Esophagus mucosa (tissue), 1 donor: ENCODE measurements around the gene ERCC2. TPM values are rescaled to one million over a fixed set of nuclear protein-coding genes. Genes with fewer than 3 reads are reported as not detected.
"Not testable (repeated sequence)": the region's sequence is repeated elsewhere in the genome, so short reads cannot be mapped to it uniquely, and the experiment has no call there.

Experiments
- ATAC-seq: fragments of 200-7000 bp; cut with Tn5 transposase; one replicate; pipeline ENCODE4 v1.9.1; 2020
- total RNA-seq: library from RNA; stranded (reverse); gene quantifications from one replicate; pipeline ENCODE4 v1.2.4, GENCODE V29; 2023
- donor health status: DM: yes; HTN: yes; CAD: no.

The ERCC2 gene
- total RNA-seq, 1 donor from 2014 or later: 10.6 TPM

DNA sequence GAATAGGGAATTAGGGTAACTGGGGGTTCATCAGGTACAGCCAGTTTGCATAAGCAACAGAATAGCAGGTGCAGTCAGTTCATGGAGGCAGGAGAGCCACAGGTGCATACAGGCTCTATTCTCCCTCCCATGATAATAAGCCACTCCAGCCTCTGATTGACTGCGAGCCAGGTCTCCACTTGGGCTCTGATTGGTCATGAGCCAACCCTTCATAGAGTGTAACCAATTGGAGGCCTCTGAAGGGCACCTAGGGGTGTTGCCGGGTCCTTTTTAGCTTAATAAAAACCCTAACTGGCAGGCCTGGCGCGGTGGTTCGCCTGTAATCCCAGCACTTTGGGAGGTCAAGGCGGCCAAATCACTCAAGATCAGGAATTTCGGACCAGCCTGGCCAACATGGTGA lies 39.0 kb downstream of the ERCC2 start:
- ATAC-seq: no peak

GRCh38 chr19:45327404-45328143 lies 42.8 kb downstream of the ERCC2 start:
- ATAC-seq: peak; percentile 4

- no peak for ATAC-seq
Observed at GRCh38 chr19:45324349-45324907, 45.9 kb downstream of the ERCC2 start.

DNA sequence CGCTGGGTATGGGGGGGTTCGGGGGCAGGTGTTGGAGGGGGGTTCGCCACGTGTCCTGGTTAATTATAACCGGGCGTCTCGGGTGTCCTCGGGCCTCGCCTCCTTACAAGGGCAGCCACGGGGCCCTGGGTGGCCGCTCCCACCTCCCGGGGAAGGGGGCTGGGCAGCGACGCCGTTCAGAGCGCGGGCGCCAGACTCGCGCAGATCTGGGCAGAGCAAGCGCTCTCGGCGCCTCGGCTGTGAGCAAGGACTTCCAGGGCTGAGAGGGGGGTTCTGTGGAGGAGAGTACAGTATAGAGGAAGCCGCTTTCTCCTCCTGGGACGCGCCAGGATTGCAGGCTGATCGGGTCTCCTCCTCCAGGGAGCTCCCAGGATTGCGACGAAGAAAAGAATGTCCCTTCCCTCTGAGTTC lies 46.7 kb downstream of the ERCC2 start:
- no peak for ATAC-seq

DNA sequence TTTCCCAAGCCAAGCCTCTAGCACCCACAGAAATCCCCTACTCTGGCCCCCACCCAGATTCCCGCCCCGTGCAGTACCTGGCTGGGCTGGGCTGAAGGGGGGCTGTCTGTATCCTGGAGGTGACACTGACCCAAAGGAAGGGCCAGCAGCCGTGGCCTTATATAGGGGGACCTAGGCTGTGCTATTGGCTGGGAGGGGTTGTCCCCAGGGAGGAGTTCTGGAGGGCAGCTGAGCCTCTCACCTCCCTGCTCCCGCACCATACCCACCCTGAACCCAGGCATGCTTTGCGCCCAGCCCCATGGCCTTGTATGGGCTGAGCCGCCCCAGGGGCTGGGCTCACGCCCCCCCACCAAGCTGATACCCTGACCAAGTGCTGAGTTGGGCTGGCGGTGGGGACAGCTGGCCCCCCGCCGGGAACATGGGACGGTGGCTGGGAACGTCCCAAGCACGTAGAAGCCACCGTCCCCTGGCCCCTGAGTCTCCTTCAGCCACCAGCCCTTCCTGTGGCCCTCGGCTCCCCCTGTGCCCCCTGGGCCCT lies 47.6 kb downstream of the ERCC2 start, which contains the start of gene CKM:
Gene CKM (minus strand): TSS at position 132 of the 538 bp plus-strand sequence. CDS start 3,162 bp downstream, outside the sequence.
- ATAC-seq: no peak

GRCh38 chr19:45322311-45322710 lies 48.1 kb downstream of the ERCC2 start:
- no peak for ATAC-seq

- no peak for ATAC-seq
Observed at GRCh38 chr19:45321848-45322247, 48.5 kb downstream of the ERCC2 start.

DNA sequence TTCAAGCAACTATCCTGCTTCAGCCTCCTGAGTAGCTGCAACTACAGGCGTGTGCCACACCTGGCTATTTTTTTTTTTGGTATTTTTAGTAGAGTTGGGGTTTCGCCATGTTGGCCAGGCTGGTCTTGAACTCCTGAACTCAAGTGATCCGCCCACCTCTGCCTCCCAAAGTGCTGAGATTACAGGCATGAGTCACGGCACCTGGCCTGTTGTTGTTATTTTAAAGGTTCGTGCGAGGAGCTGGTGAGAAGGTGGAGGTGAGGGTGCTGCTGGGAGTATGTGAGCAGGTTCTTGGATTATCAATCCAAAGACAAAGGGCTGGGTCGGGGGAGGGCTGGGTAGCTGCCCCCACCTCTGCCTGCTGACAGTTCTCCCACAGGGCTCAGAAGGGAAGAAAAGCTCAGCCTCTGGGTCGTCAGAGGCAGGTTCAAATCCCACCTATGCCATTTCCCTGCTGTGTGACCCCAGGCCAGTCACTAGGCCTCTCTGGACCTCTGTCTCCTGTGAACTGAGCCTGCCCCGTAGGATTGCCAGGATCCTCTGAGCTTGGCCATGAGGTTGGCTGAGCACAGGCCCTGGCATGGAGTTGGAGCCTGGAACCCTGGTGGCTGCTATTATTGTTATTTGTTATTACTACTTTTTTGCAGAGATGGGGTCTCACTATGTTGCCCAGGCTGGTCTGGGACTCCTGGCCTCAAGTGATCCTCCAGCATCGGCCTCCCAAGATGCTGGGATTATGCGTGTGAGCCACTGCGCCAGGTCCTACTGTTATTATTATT lies 49.2 kb downstream of the ERCC2 start:
- ATAC-seq: no peak

DNA sequence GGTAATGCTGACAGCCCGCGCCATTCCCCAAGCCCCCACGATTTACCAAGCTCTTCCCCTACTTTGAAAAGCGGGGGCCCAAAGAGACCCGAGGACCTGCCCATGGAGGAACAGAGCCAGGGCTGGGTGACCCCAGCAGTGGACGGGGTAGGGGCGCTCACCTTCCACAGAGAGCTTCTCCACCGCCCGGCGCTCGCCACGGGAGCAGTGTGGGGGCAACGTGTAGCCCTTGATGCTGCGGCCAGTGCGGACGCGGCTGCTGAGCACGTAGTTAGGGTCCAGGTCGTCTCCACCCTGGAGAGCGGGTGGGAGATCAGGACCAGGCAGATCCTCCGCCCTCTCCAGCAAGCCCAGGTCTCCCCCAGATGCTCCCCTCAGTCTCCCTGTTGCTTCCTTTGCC lies 55.1 kb downstream of the ERCC2 start:
- ATAC-seq: peak; percentile 41

DNA sequence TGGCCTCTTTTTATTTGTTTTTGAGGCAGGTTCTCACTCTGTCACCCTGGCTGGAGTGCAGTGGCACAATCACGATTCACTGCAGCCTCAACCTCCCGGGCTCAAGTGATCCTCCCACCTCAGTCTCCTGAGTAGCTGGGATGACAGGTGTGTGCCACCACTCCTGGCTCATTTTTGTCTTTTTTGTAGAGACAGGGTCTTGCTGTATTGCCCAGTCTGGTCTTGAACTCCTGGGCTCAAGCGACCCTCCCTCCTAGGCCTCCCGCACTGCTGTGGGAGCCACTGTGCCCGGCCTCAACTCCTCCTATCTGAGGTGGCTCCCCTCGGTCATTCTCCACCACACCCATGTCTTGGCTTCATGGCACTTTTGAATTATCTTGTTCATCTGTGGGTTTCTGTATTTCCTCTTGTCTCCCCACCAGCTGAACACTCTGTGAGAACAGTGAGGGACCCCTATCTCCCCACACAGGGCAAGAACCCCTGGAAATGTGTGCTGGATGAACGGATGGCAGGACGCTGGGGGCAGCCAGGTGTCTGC lies 55.6 kb downstream of the ERCC2 start:
- peak; percentile 21 for ATAC-seq

DNA sequence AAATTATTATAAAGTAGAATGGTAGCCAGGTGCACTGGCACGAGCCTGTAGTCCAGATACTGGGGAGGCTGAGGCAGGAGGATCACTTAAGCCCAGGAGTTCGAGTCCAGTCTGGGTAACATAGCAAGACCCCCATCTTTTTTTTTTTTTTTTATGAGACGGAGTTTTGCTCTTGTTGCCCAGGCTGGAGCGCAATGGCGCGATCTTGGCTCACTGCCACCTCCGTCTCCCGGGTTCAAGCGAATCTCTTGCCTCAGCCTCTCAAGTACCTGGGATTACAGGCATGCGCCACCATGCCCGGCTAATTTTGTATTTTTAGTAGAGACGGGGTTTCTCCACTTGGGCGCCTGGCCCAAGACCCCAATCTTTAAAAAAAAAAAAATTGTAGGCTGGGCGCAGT lies 58.1 kb downstream of the ERCC2 start:
- ATAC-seq: not testable (repeated sequence)

DNA sequence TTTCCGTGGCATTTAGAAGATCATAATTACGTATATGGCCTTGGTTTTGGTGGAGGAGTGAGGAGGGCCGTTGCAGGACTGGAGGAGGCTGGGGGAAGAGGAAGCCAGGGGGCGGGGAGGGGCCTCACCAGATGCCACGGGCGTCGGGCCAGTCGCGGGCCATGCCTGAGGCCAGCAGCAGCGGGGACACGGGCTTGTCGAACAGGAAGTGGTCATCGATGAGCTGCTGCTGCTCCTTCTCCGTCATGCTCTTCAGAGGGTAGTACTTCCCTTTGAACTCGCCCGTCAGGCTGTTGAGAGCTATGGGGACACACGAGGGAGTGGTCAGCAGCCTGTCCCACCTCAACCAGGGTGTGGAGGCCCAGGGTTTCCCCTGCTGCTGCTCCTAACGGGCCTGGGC lies 58.8 kb downstream of the ERCC2 start:
- peak; percentile 18 for ATAC-seq

DNA sequence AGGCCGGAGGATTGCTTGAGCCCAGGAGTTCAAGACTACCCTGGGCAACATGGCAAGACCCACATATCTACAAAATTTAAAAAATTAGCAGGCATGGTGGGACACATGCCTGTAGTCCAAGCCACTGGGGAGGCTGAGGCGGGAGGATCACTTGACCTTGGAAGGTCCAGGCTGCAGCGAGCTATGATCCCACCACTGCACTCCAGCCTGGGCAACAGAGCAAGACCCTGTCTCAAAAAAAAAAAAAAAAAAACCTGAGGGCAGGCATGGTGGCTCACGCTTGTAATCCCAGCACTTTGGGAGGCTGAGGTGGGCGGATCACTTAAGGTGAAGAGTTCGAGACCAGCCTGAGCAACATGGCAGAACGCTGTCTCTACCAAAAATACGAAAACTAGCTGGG lies 61.1 kb downstream of the ERCC2 start:
- ATAC-seq: not testable (repeated sequence)

GRCh38 chr19:45307361-45307760 lies 63.0 kb downstream of the ERCC2 start:
- no peak for ATAC-seq

DNA sequence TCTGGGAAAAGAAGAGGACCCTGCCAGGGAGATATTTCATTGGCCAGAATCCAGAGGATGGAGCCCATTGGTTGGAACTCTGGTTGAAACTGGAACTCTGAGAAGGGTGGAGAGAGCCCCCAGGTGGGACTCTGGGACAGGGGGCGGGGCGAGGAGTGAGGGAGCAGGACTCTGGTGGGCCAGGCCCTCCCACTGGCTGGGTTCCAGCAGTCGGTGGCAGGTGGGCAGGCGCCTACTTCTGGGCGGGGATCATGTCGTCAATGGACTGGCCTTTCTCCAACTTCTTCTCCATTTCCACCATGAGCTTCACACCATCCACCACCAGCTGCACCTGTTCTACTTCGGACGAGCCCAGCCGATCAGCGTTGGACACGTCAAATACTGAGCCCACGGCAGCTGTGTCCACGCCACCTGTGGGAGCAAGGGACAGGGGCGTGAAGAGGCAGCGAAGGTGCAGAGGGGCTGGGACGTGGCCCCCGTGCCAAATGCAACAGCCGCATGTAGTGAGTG lies 63.8 kb downstream of the ERCC2 start:
- ATAC-seq: no peak

GRCh38 chr19:45306040-45306439 lies 64.3 kb downstream of the ERCC2 start:
- ATAC-seq: peak; percentile 33

DNA sequence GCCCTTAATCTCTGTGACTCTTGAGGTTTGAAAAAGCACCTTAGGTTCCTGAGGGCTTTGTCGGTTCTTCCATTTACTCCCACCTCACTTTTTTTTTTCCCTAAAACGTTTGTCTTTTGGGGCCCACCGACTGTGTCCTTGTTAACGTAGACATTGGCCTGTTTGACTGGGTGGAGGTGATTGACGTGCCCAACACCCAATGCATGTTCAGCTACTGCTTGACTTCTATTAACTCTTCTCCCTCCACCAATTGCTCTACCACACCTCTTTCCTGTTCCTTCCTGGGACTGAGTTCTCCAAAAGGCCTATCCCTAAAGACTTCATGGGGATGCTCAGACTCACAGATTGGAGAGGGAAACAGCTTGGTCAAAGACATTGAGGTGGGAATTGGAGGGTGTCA lies 65.0 kb downstream of the ERCC2 start:
- ATAC-seq: no peak

DNA sequence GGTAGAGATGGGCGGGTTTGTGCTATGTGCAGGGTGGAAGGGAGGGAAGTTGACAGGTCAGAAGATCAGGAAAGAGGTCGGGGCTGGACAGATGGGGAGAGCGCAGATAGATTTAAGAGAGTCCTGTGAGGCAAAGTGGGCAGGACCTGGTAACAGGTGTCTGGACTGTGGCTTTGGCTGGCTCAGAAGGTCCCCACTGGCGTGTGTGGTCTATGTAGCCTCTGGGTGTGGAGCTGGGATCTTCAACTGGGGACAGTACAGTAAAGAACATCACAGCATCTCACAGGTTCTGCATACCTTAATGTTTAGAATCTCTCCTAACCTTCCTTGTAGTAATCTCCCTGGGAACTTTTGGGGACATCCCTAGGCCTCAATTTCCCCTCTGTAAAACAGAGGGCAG lies 65.4 kb downstream of the ERCC2 start:
- ATAC-seq: no peak

- no peak for ATAC-seq
Observed at GRCh38 chr19:45304141-45304926, 66.0 kb downstream of the ERCC2 start.

DNA sequence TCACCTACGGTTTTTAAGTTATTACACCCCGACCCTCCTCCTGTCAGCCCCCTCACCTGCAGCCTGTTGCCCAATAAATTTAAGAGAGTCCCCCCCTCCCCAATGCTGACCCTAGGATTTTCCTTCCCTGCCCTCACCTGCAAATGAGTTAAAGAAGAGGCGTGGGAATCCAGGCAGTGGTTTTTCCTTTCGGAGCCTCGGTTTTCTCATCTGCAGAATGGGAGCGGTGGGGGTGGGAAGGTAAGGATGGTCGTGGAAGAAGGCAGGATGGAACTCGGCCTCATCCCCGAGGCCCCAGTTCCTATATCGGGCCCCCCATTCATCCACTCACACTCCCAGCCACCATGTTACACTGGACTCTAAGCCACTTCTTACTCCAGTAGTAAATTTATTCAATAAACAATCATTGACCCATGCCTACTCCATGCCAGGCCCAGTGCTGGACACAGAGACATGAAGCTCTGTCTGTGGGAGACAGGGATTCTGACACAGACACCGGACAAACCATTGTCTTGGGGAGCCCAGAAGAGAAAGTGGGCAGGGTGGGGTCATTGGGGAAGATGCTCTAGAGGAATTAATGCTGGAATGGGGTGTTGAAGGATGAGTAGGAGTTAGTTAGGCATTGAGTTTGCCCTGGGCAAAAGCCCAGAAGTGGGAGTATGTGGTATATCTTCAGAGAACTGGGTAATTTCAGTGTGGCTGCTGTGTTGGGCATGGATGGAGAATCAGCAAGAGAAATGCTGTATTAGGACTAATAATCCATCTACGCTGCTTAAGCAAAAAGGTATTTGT lies 66.9 kb downstream of the ERCC2 start:
- ATAC-seq: no peak

- ATAC-seq: no peak
Observed at GRCh38 chr19:45302416-45302815, 68.0 kb downstream of the ERCC2 start.
